ENCODE results near the gene SGK1.
"Not testable (repeated sequence)": the region's sequence is repeated elsewhere in the genome, so short reads cannot be mapped to it uniquely, and the experiment has no call there.

- not testable (repeated sequence) for TF ChIP-seq CTCF, POLR2A (IDR thresholded peaks at IDR 0.05)
Measured at GRCh38 chr6:134197685-134198084, 120.2 kb downstream of the SGK1 start.
